NCI-H146 treated with DMSO at 0.1 percent for 48 hours (cell line): ENCODE data around the gene PTGDS.
"Not testable (repeated sequence)": the region's sequence is repeated elsewhere in the genome, so short reads cannot be mapped to it uniquely, and the experiment has no call there.

ENCODE experiments used
- DNase-seq: peaks from one replicate; lab custom pipeline; 2025; ENCODE audit not compliant: unreplicated experiment; lab: John Stamatoyannopoulos, UW

Gene PTGDS

DNA sequence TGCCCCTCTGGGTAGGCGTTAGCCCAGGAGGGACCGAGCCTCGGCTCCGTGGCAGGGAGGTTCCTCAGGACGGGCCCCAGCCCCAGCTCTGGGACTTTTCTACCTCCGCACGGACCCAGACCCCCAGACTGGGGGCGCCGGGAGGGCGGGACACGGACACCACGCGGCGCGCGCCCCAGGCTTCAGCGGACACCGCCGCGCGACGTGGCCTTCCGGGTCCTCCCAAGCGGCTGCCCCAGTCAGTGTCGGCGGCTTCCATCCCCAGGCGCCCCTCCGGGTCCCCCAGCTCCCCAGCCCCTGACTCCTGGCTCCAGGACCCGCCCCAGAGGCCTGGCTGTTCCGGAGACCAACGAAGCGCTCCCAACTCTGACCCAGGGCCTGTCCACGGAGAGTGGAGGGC lies 8.5 kb downstream of the PTGDS start:
- DNase-seq: no peak

DNA sequence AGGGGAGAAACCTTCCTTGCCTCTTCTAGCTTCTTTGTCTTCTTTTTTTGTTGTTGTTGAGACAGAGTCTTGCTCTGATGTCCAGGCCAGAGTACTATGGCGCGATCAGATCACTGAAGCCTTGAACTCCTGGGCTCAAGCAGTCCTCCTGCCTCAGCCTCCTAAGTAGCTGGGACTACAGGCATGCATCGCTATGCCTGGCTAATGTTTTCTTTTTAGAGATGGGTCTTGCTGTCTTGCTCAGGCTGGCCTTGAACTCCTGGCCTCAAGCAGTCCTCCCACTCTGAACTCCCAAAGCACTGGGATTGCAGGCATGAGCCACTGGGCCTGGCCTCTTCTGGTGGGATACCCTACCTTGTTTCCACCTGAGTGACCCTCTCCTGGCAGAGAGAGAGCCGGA lies 11.6 kb downstream of the PTGDS start:
- DNase-seq: no peak

DNA sequence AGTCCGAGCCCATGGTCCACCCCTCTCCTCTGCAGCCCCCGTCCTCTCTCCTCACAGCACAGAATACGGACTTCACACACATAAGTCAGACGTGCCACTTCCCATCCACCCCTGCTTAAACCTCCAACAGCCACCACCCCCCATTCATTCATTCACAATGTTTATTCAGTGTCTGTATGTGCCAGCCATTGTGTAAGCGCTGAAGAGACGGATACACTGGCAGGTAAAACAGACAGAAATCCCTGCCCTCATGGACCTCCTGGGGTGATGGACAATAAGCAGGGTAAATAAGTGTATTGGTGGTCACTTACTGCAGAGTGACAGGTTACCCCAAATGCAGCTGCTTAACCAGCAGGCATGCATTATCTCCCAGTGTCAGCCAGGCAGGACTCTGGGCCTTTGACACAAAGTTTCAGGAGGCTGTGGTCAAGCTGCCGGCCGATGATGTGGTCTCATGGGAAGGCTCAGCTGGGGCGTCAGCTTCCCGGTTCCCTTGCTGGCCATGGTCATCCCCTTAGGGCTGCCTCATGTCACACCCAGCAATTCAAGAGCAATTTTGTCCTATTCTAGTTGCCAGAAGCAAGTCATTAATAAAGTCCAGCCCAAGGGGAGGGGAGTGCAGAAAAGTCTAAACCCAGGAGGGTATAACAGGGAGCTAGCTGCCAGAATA lies 13.1 kb downstream of the PTGDS start:
- DNase-seq: peak; percentile 69

DNA sequence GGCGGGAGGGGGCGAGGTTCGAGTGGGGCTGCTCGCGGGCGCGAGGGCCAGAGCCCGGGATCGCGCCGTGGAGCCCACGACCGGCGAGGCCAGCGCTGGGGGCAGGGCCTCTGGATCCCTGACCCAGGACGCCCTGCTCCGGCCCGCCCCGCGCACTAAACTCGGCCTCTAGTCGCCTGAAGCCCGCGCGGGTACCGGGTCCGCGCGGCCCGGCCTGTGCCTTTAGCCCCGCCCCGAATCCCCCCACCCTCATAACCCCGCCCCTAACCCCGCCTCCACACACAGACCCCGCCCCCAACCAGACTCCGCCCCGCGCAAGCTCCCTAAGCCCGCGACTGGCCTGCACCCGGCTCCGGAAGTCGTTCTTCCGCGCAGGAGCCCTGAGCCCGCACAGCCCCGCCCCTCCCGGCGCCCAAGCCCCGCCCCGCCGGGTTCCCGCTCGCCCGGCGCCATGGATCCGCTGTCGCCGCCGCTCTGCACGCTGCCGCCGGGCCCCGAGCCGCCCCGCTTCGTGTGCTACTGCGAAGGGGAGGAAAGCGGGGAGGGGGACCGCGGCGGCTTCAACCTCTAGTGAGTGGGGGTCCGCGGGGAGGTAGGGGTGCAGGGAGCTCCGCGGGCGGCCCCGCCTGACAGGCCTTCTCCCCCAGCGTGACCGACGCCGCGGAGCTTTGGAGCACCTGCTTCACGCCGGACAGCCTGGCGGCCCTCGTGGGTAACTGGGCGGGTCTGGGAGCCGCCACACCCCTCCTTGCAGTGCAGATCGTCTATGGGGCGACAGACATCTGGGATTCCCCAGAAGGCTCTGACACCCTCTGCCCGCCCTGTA lies 14.9 kb downstream of the PTGDS start, which contains the start of gene PAXX:
TSS of gene PAXX (plus strand) at position 430 of the 826 bp plus-strand sequence. CDS start at position 452, 22 bp downstream.
- DNase-seq: no peak

- no peak for DNase-seq
These were observed 15.6 kb downstream of the PTGDS start for GRCh38 chr9:136992819-136993369.

- DNase-seq: no peak
These were observed 17.0 kb downstream of the PTGDS start for GRCh38 chr9:136994180-136994887.

DNA sequence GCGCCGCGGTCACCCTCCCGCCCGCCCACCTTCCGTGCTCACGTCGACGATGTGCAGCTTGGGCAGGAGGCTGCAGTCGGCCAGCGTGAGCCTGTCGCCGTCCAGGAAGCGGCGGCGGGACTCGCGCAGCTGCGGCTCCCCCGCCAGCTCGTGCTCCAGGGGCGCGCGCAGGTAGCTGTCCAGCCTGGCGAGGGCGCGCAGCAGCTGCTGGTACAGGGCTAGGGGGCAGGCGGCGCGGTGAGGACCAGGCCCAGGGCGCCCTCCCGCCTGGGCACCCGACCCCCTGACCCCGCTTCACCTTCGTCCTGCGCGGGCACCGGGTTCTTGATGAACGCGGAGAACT lies 17.6 kb downstream of the PTGDS start:
- DNase-seq: no peak

DNA sequence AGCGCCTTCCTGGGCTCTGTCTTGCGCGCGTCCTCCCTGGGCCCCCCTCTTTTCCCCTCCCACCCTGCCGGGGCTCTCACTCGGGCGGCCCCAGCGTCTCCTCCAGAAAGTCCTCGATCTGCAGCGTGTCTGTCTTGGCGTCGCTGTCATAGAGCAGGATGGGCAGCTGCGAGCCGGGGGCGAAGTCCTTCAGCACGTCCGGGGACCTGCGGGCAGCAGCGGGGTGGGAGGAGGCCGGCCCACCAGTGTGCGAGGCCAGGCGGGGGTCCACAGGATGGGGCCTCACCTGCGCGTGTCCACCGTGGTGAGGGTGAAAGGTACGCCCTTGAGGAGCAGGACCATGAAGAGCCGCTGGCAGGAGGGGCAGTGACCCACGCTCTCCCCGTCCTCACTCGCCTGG lies 18.1 kb downstream of the PTGDS start:
- no peak for DNase-seq

GRCh38 chr9:136995772-136996311 lies 18.5 kb downstream of the PTGDS start:
- DNase-seq: no peak

DNA sequence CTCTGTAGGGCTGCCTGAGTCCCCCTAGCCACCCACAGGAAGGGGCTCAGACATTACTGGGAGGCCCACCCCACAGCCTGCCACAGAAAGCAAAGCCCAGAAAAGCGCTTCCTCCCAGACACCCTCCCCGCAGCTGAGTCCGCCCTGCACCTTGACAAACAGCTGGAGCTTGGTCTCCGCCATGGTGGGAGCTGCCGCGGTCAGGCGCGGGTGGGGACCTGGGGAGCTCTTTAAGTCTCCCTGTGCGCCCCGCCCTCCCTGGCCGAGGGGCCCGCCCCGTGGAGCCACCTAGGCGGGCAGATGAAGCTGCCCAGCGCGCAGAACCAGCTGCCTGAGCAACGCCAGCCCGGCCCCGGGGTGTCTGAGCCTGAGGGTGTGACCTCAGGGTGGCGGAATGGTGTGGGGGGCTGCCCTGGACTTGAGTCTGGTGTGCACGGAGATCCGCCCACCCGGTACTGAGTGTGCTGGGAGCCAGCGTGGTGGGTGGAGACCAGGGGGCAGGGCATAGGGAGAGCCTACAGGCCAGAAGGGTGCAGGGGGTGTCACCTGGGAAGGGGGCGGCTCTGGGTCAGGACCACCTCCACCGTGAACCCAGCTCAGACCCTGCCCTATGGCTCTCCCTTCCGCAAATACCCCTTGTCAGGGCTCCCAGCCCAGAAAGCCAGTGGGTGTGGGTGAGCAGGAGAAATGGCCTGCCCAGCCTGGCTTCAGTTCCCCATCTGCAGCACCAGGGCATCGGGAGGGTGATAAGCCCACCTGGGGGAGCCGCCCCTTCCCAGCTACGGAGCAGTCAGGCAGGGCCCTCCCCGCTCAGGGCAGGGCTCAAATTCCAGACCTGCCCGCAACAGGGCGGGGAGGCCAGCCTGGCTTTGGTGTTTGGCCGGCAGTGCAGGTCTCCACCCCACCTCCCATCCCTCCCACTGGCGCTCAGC lies 19.3 kb downstream of the PTGDS start, which contains the start of gene CLIC3:
TSS of gene CLIC3 (minus strand) at position 208 of the 932 bp plus-strand sequence. CDS start at position 183, 25 bp downstream.
- no peak for DNase-seq

GRCh38 chr9:136997371-136997770 lies 20.1 kb downstream of the PTGDS start:
- no peak for DNase-seq

GRCh38 chr9:136997830-136998234 lies 20.5 kb downstream of the PTGDS start:
- no peak for DNase-seq

DNA sequence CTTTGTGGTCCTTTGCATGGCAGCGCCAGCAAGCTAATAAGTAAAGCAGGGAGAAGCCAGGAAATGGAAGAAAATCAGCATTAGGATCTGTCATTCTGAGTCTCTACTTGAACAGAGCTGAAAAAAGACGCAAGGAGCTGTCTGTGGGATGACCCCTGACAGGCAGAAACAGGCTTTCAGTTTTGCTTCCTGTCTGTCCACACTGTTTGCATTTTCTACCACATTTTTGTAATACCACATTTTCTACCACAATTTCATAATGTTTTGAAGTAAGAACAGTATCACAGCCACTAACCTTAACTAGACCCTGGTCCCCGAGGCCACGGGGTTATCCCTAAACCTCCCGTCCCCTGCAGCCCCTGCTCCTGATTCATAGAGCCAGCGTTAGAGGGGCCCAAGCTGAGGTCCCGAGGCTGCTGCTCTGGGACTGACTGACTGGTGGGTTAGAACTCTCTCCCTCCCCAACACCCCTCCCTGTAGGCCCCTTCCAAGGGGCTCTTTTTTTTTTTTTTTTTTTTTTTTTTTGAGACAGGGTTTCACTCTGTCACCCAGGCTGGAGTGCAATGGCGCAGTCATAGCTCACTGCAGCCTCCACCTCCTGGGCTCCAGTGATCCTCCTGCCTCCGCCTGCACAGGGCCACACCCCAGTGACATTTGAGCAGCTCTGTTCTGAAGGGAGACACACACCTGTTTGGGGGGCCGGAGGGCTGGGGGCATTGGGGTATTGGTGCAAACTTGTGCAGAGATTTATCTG lies 23.1 kb downstream of the PTGDS start:
- DNase-seq: no peak

GRCh38 chr9:137001857-137002645 lies 24.7 kb downstream of the PTGDS start:
- no peak for DNase-seq

DNA sequence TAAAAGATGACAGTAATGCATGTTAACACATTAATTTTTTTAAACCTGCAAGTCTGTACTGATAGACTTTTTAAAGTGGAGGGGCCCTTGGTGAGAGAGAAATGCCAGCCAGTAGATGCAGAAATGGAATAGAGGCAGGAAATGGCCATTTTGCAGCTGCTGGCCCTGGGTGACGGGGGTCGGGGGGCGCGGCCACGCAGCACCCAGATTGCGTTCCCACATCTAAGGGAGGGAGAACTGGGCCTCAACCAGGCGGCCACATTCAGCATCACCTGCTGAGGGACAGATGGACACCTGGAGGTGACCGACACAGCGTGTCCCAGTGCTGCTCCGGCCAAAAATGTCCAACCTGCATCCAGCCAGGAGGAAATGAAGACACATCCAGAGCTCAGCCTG lies 25.3 kb downstream of the PTGDS start:
- DNase-seq: no peak

DNA sequence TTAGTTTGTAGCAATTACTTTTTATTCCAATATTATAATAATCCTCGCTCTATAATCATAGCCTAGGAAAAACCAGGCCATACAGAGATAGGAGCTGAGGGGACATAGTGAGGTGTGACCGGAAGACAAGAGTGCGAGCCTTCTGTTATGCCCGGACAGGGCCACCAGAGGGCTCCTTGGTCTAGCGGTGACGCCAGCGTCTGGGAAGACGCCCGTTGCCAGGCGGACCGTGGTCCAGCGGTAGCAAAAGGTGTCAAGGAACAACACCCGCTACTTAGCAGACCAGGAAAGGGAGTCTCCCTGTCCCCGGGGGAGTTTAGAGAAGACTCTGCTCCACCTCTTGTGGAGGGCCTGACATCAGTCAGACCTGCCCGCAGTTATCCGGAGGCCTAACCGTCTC lies 27.0 kb downstream of the PTGDS start:
- DNase-seq: not testable (repeated sequence)

- DNase-seq: no peak
These were observed 29.1 kb downstream of the PTGDS start for GRCh38 chr9:137006116-137007003.
